Neuron (in vitro differentiated cells): Measurements from ENCODE around the gene SNX18.
A peak's percentile ranks its signal among the peaks of the same experiment; 100 is the strongest.

Source experiments
- H2AFZ ChIP-seq: one replicate; pipeline ENCODE4 v1.6.1; 2013; ENCODE audit warnings: low read depth, mild to moderate bottlenecking, inconsistent platforms, low read length, moderate library complexity
- H3K27me3 ChIP-seq: one replicate; pipeline ENCODE4 v1.6.1; 2013; ENCODE audit warnings: low read length; ENCODE audit not compliant: insufficient read depth
- H3K36me3 ChIP-seq: one replicate; pipeline ENCODE4 v1.6.1; 2013; ENCODE audit warnings: low read length; ENCODE audit not compliant: insufficient read depth
- H3K4me1 ChIP-seq: one replicate; pipeline ENCODE4 v1.6.1; 2013; ENCODE audit warnings: low read length; ENCODE audit not compliant: insufficient read depth
- H3K4me3 ChIP-seq: 2 replicates; pipeline ENCODE4 v1.5.1; 2013; ENCODE audit warnings: mild to moderate bottlenecking, low read length, moderate library complexity
- H3K9me3 ChIP-seq: one replicate; pipeline ENCODE4 v1.6.1; 2013; ENCODE audit warnings: low read length

The SNX18 gene

GRCh38 chr5:54495027-54495426 lies 22.5 kb upstream of the SNX18 start:
- Histone ChIP-seq H3K9me3 (no peaks in the 10 kb centered on the region), H3K4me1 (no peaks in the 10 kb centered on the region), H3K4me3 (no peak overlapping the region), H3K27me3 (peaks cover 3% of the 10 kb centered on the region), H3K36me3 (no peaks in the 10 kb centered on the region), H2AFZ (no peak overlapping the region)

DNA sequence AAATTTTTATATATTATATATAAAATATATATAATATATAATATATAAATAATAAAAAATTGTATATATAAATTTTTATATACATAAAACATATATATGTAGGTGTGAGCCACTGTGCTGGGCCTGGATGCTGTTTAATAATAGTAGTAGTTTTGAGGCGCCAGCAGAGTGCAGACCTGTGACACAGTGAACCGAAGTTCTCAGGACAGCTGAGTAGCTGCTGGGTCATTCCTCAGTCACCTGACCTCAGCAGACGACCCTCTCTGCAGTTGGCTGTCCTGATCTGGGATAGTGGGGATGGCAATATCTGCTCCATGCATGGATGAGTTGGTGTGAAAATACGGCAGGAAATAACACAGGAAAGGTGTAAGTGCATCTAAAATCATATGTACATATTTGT lies 3.3 kb upstream of the SNX18 start:
- peaks cover 7% of the 10 kb centered on the region for H3K36me3 ChIP-seq
- no peaks in the 10 kb centered on the region for H3K27me3 ChIP-seq
- H2AFZ ChIP-seq: peak overlapping the region; percentile 27
- H3K4me1 ChIP-seq: peaks cover 38% of the 10 kb centered on the region
- peaks cover 7% of the 10 kb centered on the region for H3K9me3 ChIP-seq
- H3K4me3 ChIP-seq: peak overlapping the region; percentile 32

DNA sequence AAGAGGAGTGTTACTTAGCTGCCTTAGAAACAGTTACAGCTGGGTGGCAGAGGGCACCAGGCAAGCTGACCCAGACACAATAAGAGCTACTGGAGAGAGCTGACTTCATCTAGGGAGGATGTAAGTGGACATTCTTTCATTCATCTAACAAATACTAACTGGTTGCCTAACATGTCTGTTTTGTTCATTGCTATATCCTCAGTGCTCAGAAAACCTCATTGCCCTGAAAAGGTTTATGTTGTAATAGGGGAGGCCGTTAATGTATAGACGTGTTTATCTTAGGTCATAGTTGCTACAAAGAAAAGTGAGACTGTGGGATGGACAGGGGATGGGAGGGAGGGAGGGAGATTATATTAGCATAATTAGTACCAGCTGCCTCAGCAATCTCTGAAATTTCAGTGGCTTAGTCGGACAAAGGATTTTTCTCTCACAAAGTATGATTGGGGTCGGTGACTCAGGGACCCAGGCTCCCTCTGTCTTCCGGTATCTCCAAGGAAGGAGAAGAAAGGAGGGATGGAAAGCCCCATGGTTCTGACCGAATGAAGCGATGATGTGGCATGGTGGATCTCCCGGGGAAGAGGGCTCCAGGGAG lies 2.6 kb upstream of the SNX18 start:
- Histone ChIP-seq H3K4me3 (peak overlapping the region; percentile 32), H3K4me1 (peaks cover 45% of the 10 kb centered on the region), H3K9me3 (peaks cover 9% of the 10 kb centered on the region), H3K27me3 (no peaks in the 10 kb centered on the region), H3K36me3 (peaks cover 11% of the 10 kb centered on the region), H2AFZ (peak overlapping the region; percentile 27)

- Histone ChIP-seq H3K27me3 (no peaks in the 10 kb centered on the region), H3K4me1 (peaks cover 46% of the 10 kb centered on the region), H3K4me3 (peak overlapping the region; percentile 32), H2AFZ (peak overlapping the region; percentile 27), H3K36me3 (peaks cover 11% of the 10 kb centered on the region), H3K9me3 (peaks cover 9% of the 10 kb centered on the region)
These were observed 1.9 kb upstream of the SNX18 start for GRCh38 chr5:54515634-54516033.

DNA sequence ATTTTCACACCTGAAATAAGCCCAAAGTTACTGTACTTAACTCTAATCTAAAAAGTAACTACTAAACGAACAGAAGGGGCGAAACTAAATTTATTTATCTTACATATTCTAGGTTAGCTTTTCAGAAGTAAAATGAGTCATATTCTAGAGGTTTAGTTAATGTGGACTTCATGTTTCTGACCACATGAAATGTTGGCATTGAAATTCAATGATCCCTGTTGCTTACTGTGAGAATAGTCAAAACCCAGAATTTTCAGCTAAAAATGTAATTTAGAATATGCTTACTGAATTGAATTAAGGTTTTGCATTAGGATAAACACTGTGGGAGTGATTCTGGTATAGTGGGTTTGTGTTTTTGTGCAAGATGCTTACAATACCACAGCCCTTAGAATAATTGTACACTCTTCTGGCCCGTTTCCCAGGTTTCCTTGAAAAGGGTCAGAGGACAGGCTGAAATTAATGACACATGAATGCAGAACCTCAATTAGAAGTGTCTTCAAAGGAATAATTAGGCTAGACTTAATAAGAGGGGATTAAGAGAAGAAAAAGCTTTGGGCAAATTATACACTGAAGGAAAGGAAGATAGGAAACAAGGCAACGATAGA lies 1.4 kb upstream of the SNX18 start:
- H3K4me1 ChIP-seq: peaks cover 49% of the 10 kb centered on the region
- H3K27me3 ChIP-seq: no peaks in the 10 kb centered on the region
- H2AFZ ChIP-seq: no peak overlapping the region
- H3K9me3 ChIP-seq: peaks cover 9% of the 10 kb centered on the region
- H3K4me3 ChIP-seq: no peak overlapping the region
- H3K36me3 ChIP-seq: peaks cover 11% of the 10 kb centered on the region

GRCh38 chr5:54517174-54517511 lies 416 bp upstream of the SNX18 start:
- Histone ChIP-seq H3K36me3 (peaks cover 11% of the 10 kb centered on the region), H2AFZ (peak overlapping the region; percentile 67), H3K27me3 (no peaks in the 10 kb centered on the region), H3K4me1 (peaks cover 52% of the 10 kb centered on the region), H3K9me3 (peaks cover 9% of the 10 kb centered on the region), H3K4me3 (peak overlapping the region; percentile 80)

DNA sequence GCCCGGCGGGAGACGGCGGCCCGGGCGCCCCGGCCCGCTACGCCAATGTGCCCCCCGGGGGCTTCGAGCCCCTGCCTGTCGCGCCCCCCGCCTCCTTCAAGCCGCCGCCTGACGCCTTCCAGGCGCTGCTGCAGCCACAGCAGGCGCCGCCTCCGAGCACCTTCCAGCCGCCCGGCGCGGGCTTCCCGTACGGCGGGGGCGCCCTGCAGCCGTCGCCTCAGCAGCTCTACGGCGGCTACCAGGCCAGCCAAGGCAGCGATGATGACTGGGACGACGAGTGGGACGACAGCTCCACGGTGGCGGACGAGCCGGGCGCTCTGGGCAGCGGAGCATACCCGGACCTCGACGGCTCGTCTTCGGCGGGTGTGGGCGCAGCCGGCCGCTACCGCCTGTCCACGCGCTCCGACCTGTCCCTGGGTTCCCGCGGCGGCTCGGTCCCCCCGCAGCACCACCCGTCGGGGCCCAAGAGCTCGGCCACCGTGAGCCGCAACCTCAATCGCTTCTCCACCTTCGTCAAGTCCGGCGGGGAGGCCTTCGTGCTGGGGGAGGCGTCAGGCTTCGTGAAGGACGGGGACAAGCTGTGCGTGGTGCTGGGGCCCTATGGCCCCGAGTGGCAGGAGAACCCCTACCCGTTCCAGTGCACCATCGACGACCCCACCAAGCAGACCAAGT lies 723 bp downstream of the SNX18 start:
- peaks cover 9% of the 10 kb centered on the region for H3K9me3 ChIP-seq
- H2AFZ ChIP-seq: peak overlapping the region; percentile 52
- H3K4me1 ChIP-seq: peaks cover 52% of the 10 kb centered on the region
- H3K4me3 ChIP-seq: peak overlapping the region; percentile 80
- peaks cover 11% of the 10 kb centered on the region for H3K36me3 ChIP-seq
- H3K27me3 ChIP-seq: no peaks in the 10 kb centered on the region

DNA sequence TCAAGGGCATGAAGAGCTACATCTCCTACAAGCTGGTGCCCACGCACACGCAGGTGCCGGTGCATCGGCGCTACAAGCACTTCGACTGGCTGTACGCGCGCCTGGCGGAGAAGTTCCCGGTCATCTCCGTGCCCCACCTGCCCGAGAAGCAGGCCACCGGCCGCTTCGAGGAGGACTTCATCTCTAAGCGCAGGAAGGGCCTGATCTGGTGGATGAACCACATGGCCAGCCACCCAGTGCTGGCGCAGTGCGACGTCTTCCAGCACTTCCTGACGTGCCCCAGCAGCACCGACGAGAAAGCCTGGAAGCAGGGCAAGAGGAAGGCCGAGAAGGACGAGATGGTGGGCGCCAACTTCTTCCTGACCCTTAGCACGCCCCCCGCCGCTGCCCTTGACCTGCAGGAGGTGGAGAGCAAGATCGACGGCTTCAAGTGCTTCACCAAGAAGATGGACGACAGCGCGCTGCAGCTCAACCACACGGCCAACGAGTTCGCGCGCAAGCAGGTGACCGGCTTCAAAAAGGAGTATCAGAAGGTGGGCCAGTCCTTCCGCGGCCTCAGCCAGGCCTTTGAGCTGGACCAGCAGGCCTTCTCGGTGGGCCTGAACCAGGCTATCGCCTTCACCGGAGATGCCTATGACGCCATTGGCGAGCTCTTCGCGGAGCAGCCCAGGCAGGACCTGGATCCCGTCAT lies 1.4 kb downstream of the SNX18 start:
- Histone ChIP-seq H3K4me1 (peaks cover 52% of the 10 kb centered on the region), H3K27me3 (no peaks in the 10 kb centered on the region), H3K4me3 (peak overlapping the region; percentile 80), H2AFZ (no peak overlapping the region), H3K36me3 (peaks cover 11% of the 10 kb centered on the region), H3K9me3 (peaks cover 9% of the 10 kb centered on the region)

GRCh38 chr5:54519509-54519876 lies 1.9 kb downstream of the SNX18 start:
- Histone ChIP-seq H3K9me3 (peaks cover 9% of the 10 kb centered on the region), H2AFZ (no peak overlapping the region), H3K4me3 (peak overlapping the region; percentile 53), H3K27me3 (no peaks in the 10 kb centered on the region), H3K4me1 (peaks cover 49% of the 10 kb centered on the region), H3K36me3 (peaks cover 11% of the 10 kb centered on the region)

GRCh38 chr5:54520438-54520846 lies 2.9 kb downstream of the SNX18 start:
- Histone ChIP-seq H3K27me3 (no peaks in the 10 kb centered on the region), H3K4me3 (peak overlapping the region; percentile 53), H3K9me3 (peaks cover 9% of the 10 kb centered on the region), H3K36me3 (peaks cover 14% of the 10 kb centered on the region), H2AFZ (no peak overlapping the region), H3K4me1 (peaks cover 40% of the 10 kb centered on the region)

GRCh38 chr5:54520940-54521339 lies 3.4 kb downstream of the SNX18 start:
- H3K9me3 ChIP-seq: peaks cover 9% of the 10 kb centered on the region
- no peaks in the 10 kb centered on the region for H3K27me3 ChIP-seq
- H3K4me1 ChIP-seq: peaks cover 36% of the 10 kb centered on the region
- peaks cover 14% of the 10 kb centered on the region for H3K36me3 ChIP-seq
- H3K4me3 ChIP-seq: peak overlapping the region; percentile 53
- H2AFZ ChIP-seq: no peak overlapping the region

GRCh38 chr5:54521856-54522479 lies 4.4 kb downstream of the SNX18 start:
- Histone ChIP-seq H3K36me3 (peaks cover 14% of the 10 kb centered on the region), H3K9me3 (peaks cover 9% of the 10 kb centered on the region), H3K4me3 (no peak overlapping the region)

GRCh38 chr5:54523534-54523933 lies 6.0 kb downstream of the SNX18 start:
- H2AFZ ChIP-seq: no peak overlapping the region
- no peak overlapping the region for H3K4me3 ChIP-seq
- H3K9me3 ChIP-seq: peaks cover 9% of the 10 kb centered on the region
- H3K36me3 ChIP-seq: peaks cover 14% of the 10 kb centered on the region
- peaks cover 22% of the 10 kb centered on the region for H3K4me1 ChIP-seq
- no peaks in the 10 kb centered on the region for H3K27me3 ChIP-seq

More at GRCh38 chr5:54521856-54522479, 4.4 kb downstream of the SNX18 start:
- Histone ChIP-seq H3K27me3 (no peaks in the 10 kb centered on the region), H2AFZ (no peak overlapping the region), H3K4me1 (peaks cover 29% of the 10 kb centered on the region)
